ENCODE results near the gene EIF4G1.
A peak's percentile ranks its signal among the peaks of the same experiment; 100 is the strongest.

Gene EIF4G1

GRCh38 chr3:184353546-184353941 is 39.1 kb downstream of the EIF4G1 start:
- DNase-seq: no peak

DNA sequence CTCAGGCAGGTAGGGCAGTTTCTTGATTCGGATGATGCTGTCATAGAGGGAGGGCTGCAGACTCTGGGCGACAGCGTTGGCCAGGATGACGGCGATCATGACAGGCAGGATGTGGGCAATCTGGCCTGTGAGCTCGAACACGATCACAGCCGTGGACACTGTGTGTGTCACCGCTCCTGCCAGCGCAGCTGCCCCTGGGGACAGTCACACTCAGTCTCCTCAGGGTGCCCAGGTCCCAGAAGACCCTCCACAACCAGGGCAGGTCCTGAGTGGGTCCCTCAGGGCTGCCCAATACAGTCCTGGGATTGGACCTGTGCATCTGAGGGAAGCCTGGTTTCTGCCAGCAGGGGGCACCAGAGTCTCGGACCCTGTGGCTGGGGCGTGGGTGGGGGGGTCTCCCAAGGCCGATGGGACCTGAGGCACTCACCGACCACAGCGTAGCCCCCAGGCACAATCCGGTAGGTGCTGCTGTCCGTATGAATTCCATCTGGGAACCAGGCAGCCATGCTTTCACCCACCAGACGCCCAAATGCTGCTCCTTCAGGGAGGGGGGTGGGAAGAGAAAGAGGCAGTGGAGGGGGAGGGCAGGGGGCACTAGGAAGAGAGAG is 39.8 kb downstream of the EIF4G1 start:
- DNase-seq: peak; percentile 85

DNA sequence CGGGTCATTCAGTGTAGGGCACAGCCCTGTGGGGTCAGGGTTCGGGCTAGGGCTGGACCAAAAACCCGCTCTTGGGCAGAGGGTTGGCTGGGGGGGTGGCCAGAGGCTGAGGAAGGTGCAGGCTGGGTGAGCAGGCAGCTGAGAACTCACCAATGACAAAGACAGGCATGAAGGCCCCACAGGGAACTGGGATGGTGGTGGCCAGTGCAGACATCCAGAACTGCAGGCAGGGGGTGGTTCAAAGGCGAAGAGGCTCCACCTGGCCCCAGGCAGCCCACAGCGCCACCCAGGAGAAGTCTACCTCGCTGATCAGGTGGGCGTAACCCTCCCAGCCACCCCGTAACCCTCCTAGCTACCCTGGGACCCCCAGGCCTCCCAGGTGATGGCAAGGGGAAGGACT is 40.3 kb downstream of the EIF4G1 start:
- DNase-seq: no peak

DNA sequence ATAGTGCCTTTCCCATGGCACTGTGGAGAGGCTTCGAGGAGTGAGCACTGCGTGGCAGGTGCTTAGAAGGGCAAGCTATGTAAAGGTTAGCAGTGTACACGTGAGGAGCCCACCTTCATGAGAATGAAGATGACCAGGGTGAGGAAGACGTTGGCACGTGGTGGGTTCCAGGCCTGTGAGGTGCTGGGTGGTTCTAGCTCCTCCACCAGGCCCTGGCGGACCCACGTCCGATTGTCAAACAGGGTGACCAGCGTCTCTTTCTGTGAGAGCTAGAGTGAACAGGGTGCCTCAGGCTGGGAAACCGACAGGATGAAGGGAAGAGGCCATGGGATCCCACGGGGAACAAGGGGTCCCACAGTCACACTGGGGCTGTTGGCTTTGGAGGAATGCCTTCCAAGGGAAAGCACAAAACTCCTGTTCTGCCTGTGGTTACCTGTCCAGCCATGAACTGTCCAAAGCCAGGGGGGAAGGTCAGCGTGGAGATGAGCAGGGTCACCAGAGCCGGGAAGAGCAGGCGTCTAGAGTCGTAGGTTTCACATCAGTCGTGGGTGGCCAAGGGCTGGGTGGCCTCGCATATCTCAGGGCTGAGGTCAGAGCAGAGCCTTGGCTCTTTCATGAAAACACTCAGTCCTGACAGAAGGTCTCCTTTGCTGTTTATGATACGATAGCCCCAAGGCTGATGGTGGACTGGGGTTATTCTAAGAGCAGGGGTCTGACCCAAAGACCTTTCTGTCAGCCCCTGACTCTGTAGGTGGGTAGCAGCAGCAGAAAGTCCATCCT is 41.0 kb downstream of the EIF4G1 start:
- no peak for DNase-seq

DNA sequence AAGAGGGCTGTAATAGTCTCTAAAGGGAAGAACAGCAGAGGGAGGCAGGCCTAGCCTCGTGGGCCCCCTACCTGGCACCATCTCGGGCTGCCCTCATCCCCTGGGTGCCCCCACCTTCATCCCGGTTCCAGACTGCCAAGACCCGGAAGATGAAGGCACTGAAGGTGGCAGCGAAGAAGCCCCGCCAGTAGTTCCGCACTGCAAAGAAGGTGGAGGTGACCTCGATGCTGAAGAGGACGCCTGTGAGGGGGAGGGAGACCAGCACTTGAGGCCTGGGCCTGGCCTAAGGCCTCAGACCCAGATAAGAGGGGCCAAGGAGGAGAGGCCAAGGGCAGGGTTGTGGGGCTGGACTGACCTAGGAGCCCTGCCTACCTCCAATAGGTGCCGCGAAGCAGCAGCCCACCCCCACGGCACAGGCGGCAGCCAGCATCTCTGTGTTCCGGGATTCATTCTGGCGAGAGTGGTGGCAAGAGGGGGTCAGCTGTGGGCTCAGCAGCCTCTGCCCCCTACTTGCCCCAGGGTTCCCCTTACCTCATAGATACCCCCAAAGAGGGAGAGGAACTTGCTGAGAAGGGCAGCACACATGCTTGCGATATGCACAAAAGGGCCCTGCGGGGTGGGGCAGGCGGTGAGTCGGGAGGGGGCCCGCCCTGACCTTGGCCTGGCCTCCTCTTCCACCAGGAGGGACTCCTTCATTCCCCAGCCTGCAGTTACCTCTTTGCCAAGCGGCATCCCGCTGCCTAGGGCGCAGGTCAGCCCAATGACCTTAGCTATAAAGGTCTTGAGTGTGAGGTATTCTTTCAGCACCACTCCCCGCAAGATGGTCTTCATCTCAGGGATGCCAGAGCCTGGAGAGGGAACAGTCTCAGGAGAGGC is 43.1 kb downstream of the EIF4G1 start:
- DNase-seq: no peak

DNA sequence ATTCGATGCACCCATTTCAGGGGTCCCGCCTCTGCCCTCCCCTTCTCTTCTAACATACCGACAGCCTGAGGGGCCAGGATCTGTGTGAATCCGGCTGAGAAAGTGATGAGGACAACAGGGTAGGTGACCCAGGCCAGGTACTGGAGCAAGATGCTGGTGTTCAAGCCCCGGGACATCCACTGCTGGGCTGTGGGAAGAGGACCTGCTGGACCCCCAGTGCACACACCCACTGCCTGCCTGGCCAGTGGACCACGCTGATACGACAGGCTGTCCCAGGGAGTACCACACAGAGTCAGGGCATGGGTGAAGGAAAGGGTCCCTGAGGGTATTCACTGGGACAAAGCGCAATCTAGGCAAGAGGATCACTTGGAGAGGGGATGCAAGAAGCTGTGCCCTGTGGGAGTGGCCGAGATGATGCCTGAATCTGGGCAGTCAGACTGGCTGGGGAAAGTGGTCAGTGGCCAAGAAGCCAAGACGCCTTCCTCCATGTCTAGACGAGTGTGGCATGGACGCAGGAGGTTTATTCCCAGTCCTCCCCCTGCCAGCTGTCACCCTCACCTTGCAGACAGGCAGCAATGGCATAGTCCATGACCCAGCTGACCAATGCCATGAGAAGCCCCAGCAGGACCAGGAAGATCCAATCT is 43.8 kb downstream of the EIF4G1 start:
- DNase-seq: no peak

- no peak for DNase-seq
Measured at GRCh38 chr3:184358921-184359350, 44.5 kb downstream of the EIF4G1 start.

DNA sequence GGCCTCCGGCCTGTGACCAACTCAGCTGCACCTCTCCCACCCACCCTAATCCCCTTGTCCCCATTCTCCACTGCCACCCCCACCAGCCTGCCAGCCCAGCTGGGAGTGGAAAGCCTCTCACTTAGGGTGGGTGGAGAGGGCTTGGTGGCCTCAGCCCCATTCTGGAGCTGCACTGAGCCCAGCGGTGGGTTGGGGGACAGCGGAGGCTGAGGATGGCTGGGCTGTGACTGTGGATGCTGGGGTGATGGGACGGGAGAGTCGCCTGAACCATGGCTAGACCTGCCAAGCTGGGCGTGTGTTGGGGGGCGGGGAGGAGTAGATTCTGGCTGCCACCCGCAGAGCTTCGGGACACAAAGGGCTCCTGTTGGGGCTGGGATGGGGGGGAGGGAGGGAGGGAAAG is 45.2 kb downstream of the EIF4G1 start:
- DNase-seq: no peak

GRCh38 chr3:184360070-184360928 is 45.9 kb downstream of the EIF4G1 start:
- no peak for DNase-seq

- DNase-seq: no peak
Measured at GRCh38 chr3:184360929-184361531, 46.6 kb downstream of the EIF4G1 start.

DNA sequence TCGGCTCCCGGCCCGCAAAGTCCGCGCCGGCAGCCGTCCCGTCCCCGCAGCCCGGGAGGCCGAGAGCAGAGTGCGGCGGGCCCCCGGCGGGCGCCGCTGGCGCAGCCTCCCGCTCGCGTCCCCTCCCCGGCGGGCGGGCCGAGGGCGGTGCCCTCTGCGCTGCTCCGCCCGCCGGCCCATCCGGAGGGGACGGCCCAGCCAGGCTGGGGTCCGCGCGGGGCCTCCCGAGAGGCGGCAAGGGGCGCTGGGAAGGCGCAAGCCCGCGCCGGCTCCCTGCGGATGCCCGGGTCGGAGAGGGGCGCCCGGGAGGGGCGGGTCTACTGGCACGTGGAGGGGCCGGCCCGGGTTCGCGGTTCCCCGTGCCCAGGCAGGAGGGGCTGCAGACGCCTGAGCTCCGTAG is 47.1 kb downstream of the EIF4G1 start, which contains the start of the genes CLCN2 and POLR2H:
CLCN2 (minus strand) TSS at position 74 of the 400 bp plus-strand sequence. CDS start 126 bp downstream, outside the sequence.
POLR2H (plus strand) TSS at position 179 of the 400 bp plus-strand sequence. CDS start 1,783 bp downstream, outside the sequence.
- DNase-seq: peak; percentile 61

DNA sequence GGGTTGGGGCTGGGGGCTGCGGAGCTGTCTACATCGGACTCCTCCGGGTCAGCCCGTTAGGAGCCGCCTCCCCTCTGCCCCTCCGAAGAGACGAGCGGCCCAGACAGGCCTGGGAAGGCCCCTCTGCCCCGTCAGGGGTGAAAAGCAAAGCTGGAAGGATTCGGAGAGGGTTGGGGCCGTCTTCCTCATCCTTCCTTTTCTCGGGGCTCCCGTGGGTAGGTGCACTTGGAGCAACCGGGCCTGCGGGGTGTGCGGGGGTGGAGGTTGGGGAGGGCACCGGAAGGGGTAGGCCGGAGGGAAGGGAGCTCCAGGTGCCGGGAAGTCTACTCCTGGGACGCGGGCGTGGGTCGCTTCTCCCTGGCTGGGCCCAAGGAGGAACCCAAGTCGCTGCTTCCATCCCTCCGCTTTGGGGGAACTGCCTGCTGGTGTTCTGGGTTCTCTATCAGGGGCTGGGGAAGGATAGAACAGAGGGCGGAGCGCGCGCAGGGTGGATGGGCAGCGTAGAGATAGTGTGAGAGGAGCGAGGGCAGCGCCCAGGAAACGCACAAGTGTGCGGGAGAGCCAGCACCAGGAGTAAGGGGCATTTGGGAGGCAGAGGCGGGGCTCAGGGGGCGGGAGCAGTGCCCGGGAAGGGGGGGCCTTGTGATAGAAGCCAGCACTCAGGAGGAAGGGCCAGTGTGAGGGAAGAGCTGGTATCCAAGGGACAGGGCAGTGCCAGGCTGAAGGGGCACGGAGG is 47.7 kb downstream of the EIF4G1 start:
- DNase-seq: peak; percentile 70

DNA sequence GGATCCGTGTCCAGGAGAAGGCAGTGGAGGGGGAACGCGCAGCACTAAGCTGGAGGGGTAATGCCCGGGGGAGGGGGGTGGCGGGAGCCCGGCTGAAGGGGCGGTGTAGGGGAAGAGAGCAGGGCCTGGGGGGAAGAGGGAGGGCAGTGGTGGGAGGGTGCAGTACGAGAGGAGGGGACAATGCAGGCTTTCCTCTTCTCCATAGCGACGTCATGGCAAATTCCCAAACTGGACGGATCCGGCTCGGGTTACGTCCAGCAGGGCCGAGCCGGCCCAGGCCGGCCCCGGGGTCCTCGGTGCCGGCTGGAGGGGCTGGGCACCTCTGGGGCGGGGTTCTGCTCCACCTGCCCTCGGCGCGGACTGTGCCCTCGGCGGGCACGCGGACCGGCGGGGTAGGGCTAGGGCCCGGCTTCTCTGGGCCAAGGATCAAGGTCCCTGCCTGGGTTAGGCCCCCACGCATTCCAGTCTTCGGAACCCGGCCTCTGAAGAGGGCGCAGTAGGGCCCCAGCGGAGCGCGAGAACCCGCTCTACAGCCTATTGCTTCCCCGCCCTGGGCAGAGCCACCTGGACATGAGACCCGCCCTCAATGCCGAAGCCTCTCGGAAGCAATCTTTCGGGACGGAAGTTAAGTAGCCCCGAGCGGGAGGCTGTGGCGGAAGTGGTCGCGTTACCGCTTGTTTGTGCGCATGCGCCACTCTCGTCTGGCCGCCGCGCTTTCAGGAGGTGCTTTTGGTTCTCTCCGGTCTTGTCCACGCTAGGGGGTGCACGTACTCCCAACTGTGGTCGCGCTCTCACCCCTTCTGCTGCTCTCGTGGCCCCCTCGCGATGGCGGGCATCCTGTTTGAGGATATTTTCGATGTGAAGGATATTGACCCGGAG is 48.5 kb downstream of the EIF4G1 start:
- peak; percentile 98 for DNase-seq

GRCh38 chr3:184366619-184367289 is 52.3 kb downstream of the EIF4G1 start:
- DNase-seq: no peak

- DNase-seq: no peak
Measured at GRCh38 chr3:184368116-184368515, 53.7 kb downstream of the EIF4G1 start.

DNA sequence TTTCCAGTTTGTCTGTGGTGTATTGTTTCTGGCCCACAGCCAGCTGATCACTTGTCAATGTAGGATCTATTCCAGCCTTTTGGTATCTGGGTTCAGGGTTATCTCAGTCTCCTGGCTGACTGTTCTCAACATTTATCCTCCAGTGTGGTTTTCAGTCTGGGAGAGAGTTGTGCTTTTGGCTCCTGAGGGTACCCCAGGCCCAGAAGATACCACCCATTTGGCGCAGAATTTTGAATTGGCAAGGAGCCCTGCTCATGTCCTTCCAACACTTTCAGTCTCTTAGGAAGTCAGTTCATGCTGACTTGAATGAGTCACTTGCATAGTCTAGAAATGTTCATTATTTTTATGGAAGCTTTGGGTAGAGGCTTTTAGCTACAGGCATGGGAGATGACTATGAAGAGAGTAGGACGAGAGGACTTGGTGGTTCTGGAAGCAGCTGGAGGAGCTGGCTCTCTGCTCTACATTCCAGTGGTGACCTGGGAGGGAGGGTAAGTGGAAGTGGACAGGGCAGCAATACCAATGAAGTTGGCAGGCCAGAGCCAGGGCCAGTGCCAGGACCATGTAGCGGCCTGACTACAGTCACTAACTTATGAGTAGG is 54.3 kb downstream of the EIF4G1 start:
- no peak for DNase-seq

GRCh38 chr3:184371570-184372018 is 57.2 kb downstream of the EIF4G1 start:
- DNase-seq: peak; percentile 68

- DNase-seq: no peak
Measured at GRCh38 chr3:184372296-184372821, 58.0 kb downstream of the EIF4G1 start.
